GM18498 (cell line): ENCODE data around the gene AGBL4.

Source experiments
- ATAC-seq: cut with Tn5 transposase; IDR thresholded peaks from one replicate; pipeline ENCODE4 v1.9.1; 2021; ENCODE audit warnings: mild to moderate bottlenecking, moderate library complexity; ENCODE audit not compliant: unreplicated experiment

Gene AGBL4

GRCh38 chr1:48916130-48917069 lies 1107.4 kb downstream of the AGBL4 start:
- no peak for ATAC-seq

DNA sequence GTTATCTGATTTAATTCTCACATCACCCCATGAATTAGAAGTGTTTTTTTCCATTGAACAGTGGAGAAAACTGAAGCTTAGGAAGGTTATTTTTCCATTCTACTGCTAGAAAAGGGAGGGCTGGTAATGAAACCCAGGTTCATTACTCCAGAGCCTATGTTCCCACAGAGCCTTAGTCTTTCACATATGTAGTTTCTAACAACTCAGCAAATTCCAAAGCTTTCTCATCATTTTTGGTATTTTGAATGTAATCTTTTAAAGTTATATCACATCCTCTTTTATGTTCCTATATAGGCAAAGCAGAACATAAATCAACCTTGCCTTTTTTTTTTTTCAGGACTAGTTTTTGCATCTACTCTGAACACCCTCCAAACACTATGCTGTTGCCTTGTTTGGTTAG lies 1115.1 kb downstream of the AGBL4 start:
- no peak for ATAC-seq

- no peak for ATAC-seq
Observed at GRCh38 chr1:48906729-48907128, 1117.0 kb downstream of the AGBL4 start.

GRCh38 chr1:48906164-48906563 lies 1117.6 kb downstream of the AGBL4 start:
- no peak for ATAC-seq

DNA sequence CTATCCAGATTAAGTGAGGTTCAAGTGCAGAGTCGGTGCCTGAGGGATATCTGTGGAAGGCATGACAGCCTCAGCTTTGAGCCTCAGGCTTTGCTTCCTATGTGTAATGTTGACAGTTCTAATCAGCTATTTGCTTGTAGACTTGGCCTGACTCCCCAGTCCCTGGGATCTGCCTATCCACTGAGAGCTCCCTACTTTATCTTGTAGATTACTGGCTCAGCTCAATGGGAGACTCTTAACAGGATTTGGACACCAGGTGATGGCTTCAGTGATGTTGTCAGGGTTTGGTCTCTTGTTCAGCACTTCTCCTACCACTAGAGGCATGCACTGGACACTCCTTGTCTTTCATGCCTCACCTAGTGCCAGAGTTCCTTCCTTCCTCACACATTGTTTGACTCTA lies 1120.5 kb downstream of the AGBL4 start:
- ATAC-seq: no peak

DNA sequence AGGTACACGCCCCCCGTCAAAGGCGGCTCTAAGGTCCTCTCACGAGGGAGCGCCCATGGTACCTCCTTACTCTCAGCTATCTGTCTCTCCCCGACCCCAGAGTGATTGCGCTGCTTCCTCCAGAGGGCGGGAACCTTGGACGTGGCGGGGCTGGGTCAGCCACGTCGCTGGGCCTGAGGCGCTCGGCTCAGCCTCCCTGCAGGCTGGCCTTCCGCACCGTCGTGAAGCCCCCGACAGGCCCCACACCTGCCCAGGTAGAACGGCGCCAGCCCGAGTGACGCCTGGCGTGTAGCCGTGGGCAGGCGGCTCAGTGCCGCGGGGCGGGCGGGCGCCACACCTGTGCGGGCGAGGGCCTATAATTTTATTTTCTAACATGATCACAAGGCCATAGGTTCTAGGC lies 1124.9 kb downstream of the AGBL4 start:
- no peak for ATAC-seq

DNA sequence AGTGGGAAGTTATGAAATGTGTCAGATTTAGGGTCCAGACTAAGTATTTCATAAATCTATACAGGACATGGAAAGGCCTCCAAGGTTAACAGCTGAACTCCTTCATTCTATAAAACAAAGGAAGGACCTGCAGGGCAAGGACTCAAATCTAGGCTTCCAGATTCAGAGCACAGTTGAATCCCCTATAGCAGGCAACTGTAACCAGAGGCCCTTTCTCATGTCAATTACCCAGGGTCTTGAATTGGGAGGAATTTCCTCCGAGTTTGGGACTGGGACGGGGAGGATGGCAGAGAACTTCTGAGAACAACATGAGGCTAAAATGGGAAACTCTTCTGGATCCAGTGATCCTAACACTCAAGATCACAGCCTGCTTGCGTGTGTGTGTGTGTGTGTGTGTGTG lies 1134.1 kb downstream of the AGBL4 start:
- no peak for ATAC-seq

GRCh38 chr1:48889082-48889481 lies 1134.7 kb downstream of the AGBL4 start:
- no peak for ATAC-seq

DNA sequence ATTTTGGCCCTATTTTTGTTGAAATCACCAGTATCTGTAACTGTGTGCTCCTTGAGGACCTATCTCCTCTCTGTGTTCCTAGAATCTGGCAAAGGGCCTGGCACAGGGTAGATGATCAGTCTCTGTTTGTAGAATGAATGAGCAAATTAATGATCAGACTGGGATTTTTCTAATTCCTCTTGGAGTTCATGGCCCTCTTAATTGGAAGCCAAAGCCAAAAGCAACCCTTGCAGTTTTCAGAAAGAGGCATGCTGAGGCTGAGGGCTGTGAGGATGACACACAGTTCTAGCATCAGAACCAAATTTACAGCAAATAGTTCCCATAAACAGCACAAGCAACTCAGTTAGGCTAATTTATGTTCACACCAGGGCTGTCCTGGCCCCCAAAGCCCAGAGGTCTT lies 1136.0 kb downstream of the AGBL4 start:
- no peak for ATAC-seq

GRCh38 chr1:48882020-48882419 lies 1141.7 kb downstream of the AGBL4 start:
- ATAC-seq: no peak

GRCh38 chr1:48878191-48878940 lies 1145.4 kb downstream of the AGBL4 start:
- no peak for ATAC-seq

- ATAC-seq: no peak
Observed at GRCh38 chr1:48876330-48876785, 1147.4 kb downstream of the AGBL4 start.

- ATAC-seq: no peak
Observed at GRCh38 chr1:48875552-48876329, 1148.0 kb downstream of the AGBL4 start.

DNA sequence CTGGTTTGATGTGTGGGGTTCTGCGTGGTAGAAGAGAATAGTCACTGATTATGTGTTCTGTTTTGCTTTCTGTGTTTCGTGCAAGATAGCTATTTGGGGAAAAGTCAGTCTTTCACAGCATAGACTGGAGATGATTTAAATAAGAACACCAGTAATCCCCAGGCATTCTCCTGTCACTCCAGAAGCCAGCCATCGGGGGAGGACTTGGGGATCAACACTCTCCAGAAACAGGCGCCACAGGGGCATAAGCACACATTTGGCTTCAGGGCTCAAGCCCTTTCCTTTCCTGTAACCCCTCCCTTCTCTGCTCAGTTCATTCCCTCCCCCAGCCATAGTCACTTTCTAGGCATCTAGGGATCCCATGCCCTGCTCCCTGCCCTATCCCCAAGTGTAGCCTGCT lies 1149.8 kb downstream of the AGBL4 start:
- no peak for ATAC-seq

DNA sequence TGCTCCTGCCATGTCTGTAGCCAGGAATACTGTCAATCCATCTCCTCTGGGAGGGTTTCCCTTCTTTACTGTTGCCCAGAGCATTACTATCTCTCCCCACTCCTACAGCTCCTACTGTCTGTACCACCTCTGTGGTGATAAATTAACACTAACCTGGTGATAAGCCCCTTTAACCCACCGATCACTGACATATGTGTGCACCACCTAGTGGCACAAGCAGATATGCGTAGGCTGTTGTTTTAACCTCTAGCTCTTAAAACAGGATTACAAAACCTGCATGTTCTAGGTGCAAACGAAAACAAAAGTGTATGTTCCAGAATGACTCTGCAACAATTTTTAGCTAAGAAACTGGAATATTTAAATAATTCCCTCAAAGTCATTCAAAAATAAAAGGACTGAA lies 1153.2 kb downstream of the AGBL4 start:
- peak; percentile 75 for ATAC-seq

DNA sequence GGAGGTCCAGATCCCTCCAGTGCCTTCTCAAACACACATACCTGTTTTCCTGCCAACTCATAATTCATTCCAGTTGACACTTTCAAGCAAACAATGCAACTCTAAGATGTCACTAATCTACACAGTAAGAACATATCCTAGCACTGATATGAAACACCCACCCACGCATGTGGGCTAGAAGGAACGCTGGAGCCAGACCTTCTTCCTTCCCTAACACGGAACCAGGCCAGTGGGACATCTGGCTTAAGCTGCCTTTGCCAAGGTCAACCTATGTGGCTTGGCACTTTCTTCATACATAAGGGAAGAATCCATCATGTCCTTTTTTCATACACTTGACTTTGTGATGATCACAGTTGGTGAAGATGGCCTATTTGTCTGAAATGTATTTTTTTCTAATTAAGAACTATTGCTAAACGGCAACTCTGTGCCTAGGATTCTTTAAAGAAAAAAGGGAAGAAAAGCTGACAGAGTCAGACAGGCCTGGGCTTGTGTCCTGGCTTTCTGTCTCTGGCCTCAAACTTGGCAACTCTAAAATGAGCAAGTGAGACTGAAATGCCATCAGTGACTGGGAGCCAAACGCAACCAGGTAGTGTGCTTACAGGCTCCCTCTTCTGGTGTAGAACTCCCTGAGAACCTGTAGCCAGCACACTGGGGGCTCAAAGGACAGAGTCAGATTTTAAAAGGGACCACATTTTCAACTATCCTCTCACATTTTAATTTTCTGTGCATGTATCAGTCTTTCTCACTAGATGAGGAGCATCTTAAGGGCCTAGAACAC lies 1154.4 kb downstream of the AGBL4 start:
- no peak for ATAC-seq

DNA sequence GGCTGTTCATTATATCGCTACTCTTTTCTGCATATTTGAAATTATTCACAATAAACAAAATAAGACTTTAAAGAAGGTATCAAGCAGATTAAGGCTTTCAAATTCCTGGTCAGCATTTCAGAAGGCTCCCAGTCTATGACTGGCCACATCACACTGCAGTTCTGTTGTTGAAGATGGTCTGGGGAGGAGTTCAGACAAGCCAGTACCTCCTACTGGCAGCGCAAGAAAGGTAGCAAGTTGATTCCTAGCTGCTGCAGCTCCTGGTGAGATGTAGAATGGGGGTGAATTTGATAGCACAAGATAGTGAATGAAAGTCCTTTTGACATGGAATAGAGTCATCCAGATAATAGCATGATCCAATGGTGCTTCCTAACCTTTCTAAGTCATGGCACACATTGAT lies 1158.8 kb downstream of the AGBL4 start:
- no peak for ATAC-seq

DNA sequence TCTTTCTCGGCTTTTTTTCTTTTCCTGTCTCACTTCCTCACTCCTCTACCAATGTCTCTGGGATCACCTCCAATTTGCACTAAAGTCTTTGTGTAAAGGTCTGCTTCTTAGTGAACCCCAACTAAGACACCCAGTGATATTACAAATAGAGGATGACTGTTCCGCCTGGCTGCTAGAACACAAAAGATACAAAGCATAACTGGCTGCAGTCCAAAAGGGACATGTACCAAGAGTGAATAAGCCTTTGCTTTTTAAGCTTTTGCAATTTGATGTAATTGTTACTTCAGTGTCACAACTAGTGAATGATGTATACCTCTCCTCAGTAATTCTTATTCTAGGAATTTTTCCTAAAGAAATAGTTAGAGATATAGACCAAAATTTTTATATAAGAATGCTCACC lies 1164.3 kb downstream of the AGBL4 start:
- ATAC-seq: no peak

DNA sequence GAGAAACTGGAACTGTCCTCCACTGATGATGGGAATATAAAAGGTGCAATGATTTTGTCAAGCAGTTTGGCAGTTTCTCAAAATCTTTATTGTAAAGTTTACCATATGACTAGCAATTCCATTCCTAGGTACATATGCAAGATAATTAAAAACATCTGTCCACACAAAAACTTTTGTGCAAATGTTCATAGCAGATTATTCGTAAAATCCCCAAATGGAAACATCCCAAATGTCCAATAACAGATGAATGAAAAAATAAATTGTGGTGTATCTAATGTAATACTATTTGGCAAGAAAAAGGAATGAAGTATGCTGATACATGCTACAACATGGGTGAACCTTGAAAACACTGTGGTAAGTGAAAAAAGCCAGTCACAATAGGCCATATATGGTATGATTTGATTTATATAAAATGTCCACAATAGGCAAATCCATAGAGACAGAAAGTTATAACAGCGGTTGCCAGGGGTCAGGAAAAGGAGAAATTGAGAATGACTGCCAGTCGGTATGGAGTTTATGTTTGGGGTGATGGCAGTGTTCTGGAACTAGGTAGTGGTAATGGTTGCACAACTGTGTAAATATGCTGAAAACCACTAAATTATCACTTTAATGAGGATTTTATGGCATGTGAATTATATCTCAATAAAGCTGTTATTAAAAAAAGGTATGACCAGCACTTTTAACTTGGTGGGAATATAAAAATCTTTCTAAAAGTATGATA lies 1165.4 kb downstream of the AGBL4 start:
- no peak for ATAC-seq

GRCh38 chr1:48853006-48853405 lies 1170.7 kb downstream of the AGBL4 start:
- ATAC-seq: no peak
